GM23248 (cell line): ENCODE data around the gene TADA3. TPM values are rescaled to one million over a fixed set of nuclear protein-coding genes. Genes with fewer than 3 reads are reported as not detected.
A peak's percentile ranks its signal among the peaks of the same experiment; 100 is the strongest.

Experiments used
- DNase-seq: peaks from one replicate; pipeline ENCODE4 v3.0.0-alpha.2; 2015
- H2AFZ ChIP-seq: fragments of 200-600 bp; sonication (generic); 2 replicates; pipeline ENCODE4 v1.6.1; 2016; ENCODE audit warnings: antibody characterized with exemption
- H3F3A ChIP-seq: fragments of 200-600 bp; sonication (generic); 2 replicates; pipeline ENCODE4 v1.6.1; 2016; ENCODE audit warnings: mild to moderate bottlenecking, antibody characterized with exemption, mixed run types; ENCODE audit not compliant: insufficient read depth
- H3K27ac ChIP-seq: fragments of 200-600 bp; sonication (generic); 2 replicates; pipeline ENCODE4 v1.5.1; 2016; ENCODE audit warnings: mild to moderate bottlenecking
- H3K27me3 ChIP-seq: fragments of 200-600 bp; sonication (generic); replicated peaks from 2 replicates; pipeline ENCODE4 v1.6.1; 2016; ENCODE audit warnings: mild to moderate bottlenecking; ENCODE audit not compliant: insufficient read depth
- H3K36me3 ChIP-seq: fragments of 200-600 bp; sonication (generic); 2 replicates; pipeline ENCODE4 v1.6.1; 2016; ENCODE audit warnings: low read depth, mild to moderate bottlenecking
- H3K4me1 ChIP-seq: fragments of 200-600 bp; sonication (generic); 2 replicates; pipeline ENCODE4 v1.6.1; 2016; ENCODE audit warnings: mild to moderate bottlenecking; ENCODE audit not compliant: insufficient read depth
- H3K4me2 ChIP-seq: fragments of 200-600 bp; sonication (generic); one replicate; pipeline ENCODE4 v1.6.1; 2016; ENCODE audit warnings: mild to moderate bottlenecking; ENCODE audit not compliant: unreplicated experiment
- H3K4me3 ChIP-seq: fragments of 200-600 bp; sonication (generic); 2 replicates; pipeline ENCODE4 v1.5.1; 2016; ENCODE audit warnings: mild to moderate bottlenecking
- H3K79me2 ChIP-seq: fragments of 200-600 bp; sonication (generic); 2 replicates; pipeline ENCODE4 v1.6.1; 2016; ENCODE audit warnings: mild to moderate bottlenecking; ENCODE audit not compliant: insufficient read depth
- H3K9ac ChIP-seq: fragments of 200-600 bp; sonication (generic); 2 replicates; pipeline ENCODE4 v1.6.1; 2016; ENCODE audit warnings: mild to moderate bottlenecking
- H3K9me2 ChIP-seq: fragments of 200-600 bp; sonication (generic); 2 replicates; pipeline ENCODE4 v1.6.1; 2016; ENCODE audit warnings: mixed run types, mild to moderate bottlenecking, moderate library complexity; ENCODE audit not compliant: insufficient read depth
- H3K9me3 ChIP-seq: fragments of 200-600 bp; sonication (generic); one replicate; pipeline ENCODE4 v1.6.1; 2017; ENCODE audit warnings: low read depth
- H4K20me1 ChIP-seq: fragments of 200-600 bp; sonication (generic); 2 replicates; pipeline ENCODE4 v1.6.0; 2016; ENCODE audit not compliant: insufficient read depth
- EZH2 ChIP-seq: fragments of 200-600 bp; sonication (generic); IDR thresholded peaks from 2 replicates; pipeline ENCODE4 v1.6.1; 2018; ENCODE audit warnings: antibody characterized with exemption, mild to moderate bottlenecking; ENCODE audit not compliant: insufficient read depth, poor library complexity, severe bottlenecking
- EZH2phosphoT487 ChIP-seq: fragments of 200-600 bp; sonication (generic); IDR thresholded peaks from 2 replicates; pipeline ENCODE4 v1.6.1; 2018; ENCODE audit warnings: antibody characterized with exemption, moderate library complexity, mild to moderate bottlenecking, low read depth; ENCODE audit not compliant: insufficient read depth
- WGBS, 2 experiments: methylation state at CpG; one replicate each; pipeline ENCODE4 v1.1.6; 2015 to 2017; ENCODE audit warnings: low lambda C conversion rate in 2 of 2, low coverage in 1 of 2; ENCODE audit errors: missing lambda C conversion rate in 2 of 2; 5-methylcytosine and 5-hydroxymethylcytosine counted together
- in situ Hi-C: fragments of 300-500 bp; cut with MboI; formaldehyde crosslinking; loops from 2 replicates; pipeline ENCODE4 v1.15.0; 2020
- polyA plus RNA-seq: library from polyadenylated mRNA; unstranded; fragments of >200 nt; fragmentation: Nextera tagmentation; extraction: Ambion mirVana; gene quantifications from 2 replicates; pipeline ENCODE4 v1.2.1, GENCODE V29; 2016
- total RNA-seq: library from RNA; depleted of rRNA; stranded (reverse); fragments of >200 nt; shearing (Covaris generic); gene quantifications from 2 replicates; pipeline ENCODE4 v1.2.3, GENCODE V29; 2014

TADA3 gene
- total and polyA plus RNA-seq, 2 experiments from 2014 or later = 85.1 to 135 TPM

DNA sequence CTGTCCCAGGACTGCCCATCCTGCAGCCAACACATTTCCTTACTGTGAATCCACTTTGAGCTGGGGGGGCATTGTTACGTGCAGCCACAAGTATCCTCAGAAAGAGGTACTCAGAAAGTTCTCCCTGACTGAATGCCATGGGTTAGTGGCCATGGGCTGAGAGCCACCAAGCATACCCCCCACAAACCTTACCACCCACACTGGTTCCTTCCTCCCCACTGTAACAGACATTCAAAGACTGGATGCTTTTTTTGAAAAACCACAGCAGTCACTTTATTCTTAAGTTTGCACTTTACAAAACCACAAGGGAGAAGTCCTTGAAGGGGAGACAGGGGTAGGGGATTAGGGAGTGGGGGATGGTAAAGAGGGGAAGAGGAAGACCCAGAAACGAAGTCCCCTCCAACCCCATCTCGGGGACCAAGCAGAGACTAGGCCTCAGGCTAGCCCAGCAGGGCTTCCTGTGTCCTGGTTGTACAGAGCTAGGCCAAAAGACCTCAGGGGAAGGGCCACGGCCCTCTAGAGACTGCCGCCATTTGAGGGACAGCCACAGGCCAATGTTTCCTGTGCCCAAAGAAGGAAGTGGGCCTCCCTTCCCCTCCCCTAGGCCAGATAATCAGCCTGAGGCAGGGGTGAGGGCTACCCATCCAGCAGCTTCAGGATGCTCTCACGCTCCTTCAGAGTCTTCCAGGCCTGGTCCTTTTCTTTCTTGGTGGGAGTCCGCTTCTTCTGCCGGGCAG, 12.4 kb downstream of the TADA3 start:
- H3K36me3 ChIP-seq = peaks cover 15% of the 10 kb centered on the region; the same call in 1 of the 2 replicates
- H3K9me2 ChIP-seq = no peaks in the 10 kb centered on the region
- H4K20me1 ChIP-seq = no peaks in the 10 kb centered on the region
- no peaks in the 10 kb centered on the region for H3K27me3 ChIP-seq
- H3K4me1 ChIP-seq = peaks cover 23% of the 10 kb centered on the region
- no peak overlapping the region for H3K4me2 ChIP-seq
- WGBS, 2 experiments = 84 to 85% methylated on average over 8 of the region's 8 CpGs
- in situ Hi-C loops = no loop called here
- H3K79me2 ChIP-seq = no peaks in the 10 kb centered on the region
- peaks cover 38% of the 10 kb centered on the region for H3F3A ChIP-seq
- H3K27ac ChIP-seq = 0 out of 2 replicates have a peak overlapping the region, but pooled peaks have one; percentile 93
- H3K4me3 ChIP-seq = no peak overlapping the region
- H3K9ac ChIP-seq = no peak overlapping the region
- DNase-seq = no peak
- TF ChIP-seq EZH2phosphoT487 (no peak), EZH2 (no peak)
- no peaks in the 10 kb centered on the region for H3K9me3 ChIP-seq
- no peak overlapping the region for H2AFZ ChIP-seq

GRCh38 chr3:9779075-9779593, 13.1 kb downstream of the TADA3 start:
- in situ Hi-C loops = no loop called here
- Histone ChIP-seq H3K27me3 (no peaks in the 10 kb centered on the region), H3K9ac (peak overlapping the region; percentile 67), H4K20me1 (no peaks in the 10 kb centered on the region), H3K9me2 (no peaks in the 10 kb centered on the region), H3K4me3 (no peak overlapping the region), H3K4me2 (no peak overlapping the region), H3K4me1 (peaks cover 23% of the 10 kb centered on the region), H3K36me3 (peaks cover 15% of the 10 kb centered on the region; the same call in 1 of the 2 replicates), H3K79me2 (no peaks in the 10 kb centered on the region), H3F3A (peaks cover 38% of the 10 kb centered on the region), H3K9me3 (no peaks in the 10 kb centered on the region), H3K27ac (peak overlapping the region; percentile 93), H2AFZ (no peak overlapping the region)
- WGBS, 2 experiments = 79 to 80% methylated on average over 5 to 6 of the region's 6 CpGs
- no peak for DNase-seq
- TF ChIP-seq EZH2phosphoT487 (no peak), EZH2 (no peak)

- peak overlapping the region; percentile 67 for H3K9ac ChIP-seq
- H3K27ac ChIP-seq = peak overlapping the region; percentile 93
- WGBS, 2 experiments = 65 to 72% methylated on average over 5 of the region's 5 CpGs
- no peaks in the 10 kb centered on the region for H3K9me2 ChIP-seq
- peaks cover 15% of the 10 kb centered on the region; the same call in 1 of the 2 replicates for H3K36me3 ChIP-seq
- H3K9me3 ChIP-seq = no peaks in the 10 kb centered on the region
- H4K20me1 ChIP-seq = no peaks in the 10 kb centered on the region
- no peak overlapping the region for H3K4me3 ChIP-seq
- peak overlapping the region; percentile 16 for H3K4me2 ChIP-seq
- in situ Hi-C loops = no loop called here
- H2AFZ ChIP-seq = 0 out of 2 replicates have a peak overlapping the region, but pooled peaks have one; percentile 23
- H3F3A ChIP-seq = peaks cover 38% of the 10 kb centered on the region
- no peaks in the 10 kb centered on the region for H3K79me2 ChIP-seq
- no peaks in the 10 kb centered on the region for H3K27me3 ChIP-seq
- no peak for TF ChIP-seq EZH2phosphoT487
- peaks cover 23% of the 10 kb centered on the region for H3K4me1 ChIP-seq
- peak; percentile 95 for DNase-seq
Observed at GRCh38 chr3:9778143-9779074, 13.9 kb downstream of the TADA3 start.

GRCh38 chr3:9777694-9778021, 14.6 kb downstream of the TADA3 start:
- no peaks in the 10 kb centered on the region for H3K27me3 ChIP-seq
- H3K9me2 ChIP-seq = no peaks in the 10 kb centered on the region
- TF ChIP-seq EZH2phosphoT487 (no peak), EZH2 (no peak)
- peak overlapping the region; percentile 93 for H3K27ac ChIP-seq
- WGBS, 2 experiments = 44 to 58% methylated on average over 1 of the region's 1 CpG
- no peak overlapping the region for H2AFZ ChIP-seq
- in situ Hi-C loops = no loop called here
- H3K9me3 ChIP-seq = no peaks in the 10 kb centered on the region
- peaks cover 23% of the 10 kb centered on the region for H3K4me1 ChIP-seq
- no peaks in the 10 kb centered on the region for H3K79me2 ChIP-seq
- peaks cover 38% of the 10 kb centered on the region for H3F3A ChIP-seq
- no peak overlapping the region for H3K4me3 ChIP-seq
- H3K9ac ChIP-seq = peak overlapping the region; percentile 64
- peak overlapping the region; percentile 16 for H3K4me2 ChIP-seq
- H3K36me3 ChIP-seq = peaks cover 9% of the 10 kb centered on the region; the same call in 1 of the 2 replicates
- no peaks in the 10 kb centered on the region for H4K20me1 ChIP-seq
- no peak for DNase-seq
